Fibroblast of villous mesenchyme (primary cell): ENCODE data around the gene SARDH. TPM values are rescaled to one million over a fixed set of nuclear protein-coding genes. Genes with fewer than 3 reads are reported as not detected.

ENCODE experiments used
- DNase-seq: peaks from one replicate; pipeline ENCODE4 v3.0.0-alpha.2; 2010; ENCODE audit warnings: low read depth
- H3K4me3 ChIP-seq: 2 replicates; pipeline ENCODE4 v1.5.1; 2011; ENCODE audit warnings: low read depth, mild to moderate bottlenecking, low read length
- CTCF ChIP-seq: IDR thresholded peaks from 2 replicates; pipeline ENCODE4 v1.5.1; 2012; ENCODE audit warnings: low read depth, mild to moderate bottlenecking, low read length; ENCODE audit not compliant: insufficient read depth
- total RNA-seq: library from RNA; depleted of rRNA; stranded (reverse); fragments of >200 nt; gene quantifications from 2 replicates; pipeline ENCODE4 v1.2.3, GENCODE V29; 2012

Gene SARDH
- total RNA-seq, 1 donor = 6.0 TPM

- no peak for DNase-seq
- no peak overlapping the region for H3K4me3 ChIP-seq
- no peak for TF ChIP-seq CTCF
Observed at GRCh38 chr9:133654736-133655657, 83.2 kb downstream of the SARDH start.

GRCh38 chr9:133653638-133654037, 84.5 kb downstream of the SARDH start:
- TF ChIP-seq CTCF = no peak
- DNase-seq = no peak
- no peak overlapping the region for H3K4me3 ChIP-seq

- DNase-seq = no peak
- H3K4me3 ChIP-seq = no peak overlapping the region
- TF ChIP-seq CTCF = no peak
Observed at GRCh38 chr9:133650026-133650425, 88.1 kb downstream of the SARDH start.

GRCh38 chr9:133649194-133649593, 89.0 kb downstream of the SARDH start:
- no peak for TF ChIP-seq CTCF
- DNase-seq = no peak
- no peak overlapping the region for H3K4me3 ChIP-seq

GRCh38 chr9:133647765-133648469, 90.2 kb downstream of the SARDH start:
- no peak overlapping the region for H3K4me3 ChIP-seq
- TF ChIP-seq CTCF = no peak
- no peak for DNase-seq

GRCh38 chr9:133647148-133647547, 91.0 kb downstream of the SARDH start:
- no peak for TF ChIP-seq CTCF
- DNase-seq = no peak
- no peak overlapping the region for H3K4me3 ChIP-seq
